Transverse colon (tissue), 4 donors: ENCODE results near the gene ARL4A. TPM values are rescaled to one million over a fixed set of nuclear protein-coding genes. Genes with fewer than 3 reads are reported as not detected.

ENCODE experiments used
- DNase-seq: peaks from one replicate; pipeline ENCODE4 v3.0.0-alpha.2; 2019
- H3K27ac ChIP-seq, 4 donors: fragments of 200-600 bp; sonication (generic); 2 replicates each; pipeline ENCODE4 v1.5.1; 2016 to 2018; ENCODE audit warnings: inconsistent platforms in 4 of 4
- H3K27me3 ChIP-seq: fragments of 200-600 bp; sonication (generic); 2 replicates; pipeline ENCODE4 v1.5.1; 2017; ENCODE audit warnings: inconsistent platforms
- H3K36me3 ChIP-seq, 4 donors: fragments of 200-600 bp; sonication (generic); 2 replicates each; pipeline ENCODE4 v1.5.1; 2017 to 2019; ENCODE audit warnings: inconsistent platforms in 4 of 4
- H3K4me1 ChIP-seq, 4 donors: fragments of 200-600 bp; sonication (generic); 2 replicates each; pipeline ENCODE4 v1.5.1; 2017 to 2020; ENCODE audit warnings: inconsistent platforms in 4 of 4
- H3K4me3 ChIP-seq, 4 donors: fragments of 200-600 bp; sonication (generic); 1 replicate in 1 of 4; 2 replicates in 3 of 4; pipeline versions ENCODE4 v1.5.1 to v1.6.1; 2017 to 2019; ENCODE audit warnings: inconsistent platforms in 4 of 4
- H3K9me3 ChIP-seq, 2 donors: fragments of 200-600 bp; sonication (generic); 2 replicates each; pipeline ENCODE4 v1.5.1; 2017 to 2019; ENCODE audit warnings: inconsistent platforms in 2 of 2
- CTCF ChIP-seq, 5 experiments: fragments of 200-600 bp in 3 of 5; fragments of 450-650 bp in 2 of 5; sonication (generic) in 3 of 5; IDR thresholded peaks; 1 replicate in 2 of 5; 2 replicates in 3 of 5; pipeline ENCODE4 v1.5.1; 2016 to 2017; ENCODE audit warnings: antibody characterized with exemption in 5 of 5, inconsistent platforms in 3 of 5, mild to moderate bottlenecking in 2 of 5, moderate library complexity in 1 of 5
- EP300 ChIP-seq: sonication (generic); formaldehyde crosslinking; IDR thresholded peaks from one replicate; pipeline ENCODE4 v1.6.1; 2017; ENCODE audit warnings: antibody characterized with exemption, low read depth
- POLR2A ChIP-seq: fragments of 450-650 bp; IDR thresholded peaks from one replicate; pipeline ENCODE4 v1.6.1; 2016; ENCODE audit warnings: antibody characterized with exemption, mild to moderate bottlenecking, moderate library complexity
- POLR2AphosphoS5 ChIP-seq, 3 donors: sonication (generic); formaldehyde crosslinking; IDR thresholded peaks; one replicate each; pipeline ENCODE4 v1.6.1; 2016; ENCODE audit warnings: antibody characterized with exemption in 3 of 3
- WGBS, 2 donors: methylation state at CpG; one replicate each; pipeline ENCODE4 v1.1.5; 2018; ENCODE audit warnings: low coverage in 1 of 2; 5-methylcytosine and 5-hydroxymethylcytosine counted together
- in situ Hi-C, 4 donors: fragments of 200-750 bp; cut with MboI; loops; one replicate each; pipeline versions ENCODE4 v1.15.0 to v1.15.1; 2017; ENCODE audit warnings: low sequenced_read_pairs in 3 of 4, low pct_ligation_motif_present in 1 of 4, low pct_unique_long_range_greater_than_20kb in 1 of 4
- intact Hi-C: fragments of 100-400 bp; cut with DNase I; formaldehyde crosslinking; loops from one replicate; pipeline ENCODE4 v1.15.1; 2023; ENCODE audit warnings: low total_unique reads
- total RNA-seq, 4 donors: library from RNA; depleted of rRNA; stranded (reverse); fragments of >200 nt; gene quantifications; one replicate each; pipeline ENCODE4 v1.1.0, GENCODE V29; 2016

Gene ARL4A
- total RNA-seq, 4 donors from 2014 or later = 10.5 to 135 (median 74.9) TPM

GRCh38 chr7:12640299-12641096 is 46.9 kb upstream of the ARL4A start:
- in situ Hi-C loops = loop anchor here in 3 of 4 donors (10.0 to 25.0 kb wide), 2 partner anchors 622 to 624 kb away; no protein-coding TSS in a partner anchor

GRCh38 chr7:12641196-12641595 is 46.2 kb upstream of the ARL4A start:
- WGBS, 2 donors = 87 to 100% methylated on average over 2 to 3 of the region's 3 CpGs
- Histone ChIP-seq H3K27me3 (no peaks in the 10 kb centered on the region), H3K27ac (no peak overlapping the region), H3K4me1 (peaks cover 0 to 13% (median 7%) of the 10 kb centered on the region in 4 donors), H3K4me3 (no peak overlapping the region), H3K9me3 (no peaks in the 10 kb centered on the region), H3K36me3 (no peaks in the 10 kb centered on the region)
- in situ Hi-C loops (loop anchor here in 3 of 4 donors (10.0 to 25.0 kb wide), 2 partner anchors 621 to 624 kb away; no protein-coding TSS in a partner anchor), intact Hi-C loops (no loop called here)
- TF ChIP-seq POLR2A (no peak), POLR2AphosphoS5 (IDR thresholded peaks at IDR 0.05) (no peak), CTCF (IDR thresholded peaks at IDR 0.05) (no peak), EP300 (no peak)
- no peak for DNase-seq

More at GRCh38 chr7:12640299-12641096, 46.9 kb upstream of the ARL4A start:
- no peak overlapping the region for H3K4me3 ChIP-seq
- H3K9me3 ChIP-seq = no peaks in the 10 kb centered on the region
- H3K36me3 ChIP-seq = no peaks in the 10 kb centered on the region
- intact Hi-C loops = no loop called here
- H3K27ac ChIP-seq = no peak overlapping the region
- H3K4me1 ChIP-seq = peaks cover 0 to 13% (median 7%) of the 10 kb centered on the region in 4 donors
- WGBS, 2 donors = 56 to 66% methylated on average over 6 to 7 of the region's 7 CpGs
- TF ChIP-seq POLR2AphosphoS5 (IDR thresholded peaks at IDR 0.05) (no peak), EP300 (no peak), CTCF (IDR thresholded peaks at IDR 0.05) (no peak), POLR2A (no peak)
- H3K27me3 ChIP-seq = no peaks in the 10 kb centered on the region
- DNase-seq = no peak

GRCh38 chr7:12642508-12642907 is 44.9 kb upstream of the ARL4A start:
- no peak for TF ChIP-seq POLR2A
- TF ChIP-seq POLR2AphosphoS5 (IDR thresholded peaks at IDR 0.05) = no peak
- TF ChIP-seq CTCF (IDR thresholded peaks at IDR 0.05) = no peak
- no peak for TF ChIP-seq EP300
- 96 to 100% methylated on average over 1 to 5 of the region's 5 CpGs for WGBS, 2 donors
- Histone ChIP-seq H3K9me3 (no peaks in the 10 kb centered on the region), H3K36me3 (no peaks in the 10 kb centered on the region), H3K27me3 (no peaks in the 10 kb centered on the region), H3K4me1 (peaks cover 0 to 15% (median 7%) of the 10 kb centered on the region in 4 donors), H3K27ac (no peak overlapping the region), H3K4me3 (no peak overlapping the region)
- in situ Hi-C loops (loop anchor here in 3 of 4 donors (10.0 to 25.0 kb wide), 2 partner anchors 620 to 622 kb away; no protein-coding TSS in a partner anchor), intact Hi-C loops (no loop called here)
- DNase-seq = no peak

- TF ChIP-seq POLR2AphosphoS5 (IDR thresholded peaks at IDR 0.05) (no peak), CTCF (IDR thresholded peaks at IDR 0.05) (no peak), POLR2A (no peak), EP300 (no peak)
- DNase-seq = no peak
- in situ Hi-C loops (loop anchor here in 3 of 4 donors (10.0 to 25.0 kb wide), 2 partner anchors 619 to 622 kb away; no protein-coding TSS in a partner anchor), intact Hi-C loops (no loop called here)
- WGBS, 2 donors = 76 to 95% methylated on average over 2 to 3 of the region's 3 CpGs
- H3K4me1 ChIP-seq = peaks cover 0 to 17% (median 4%) of the 10 kb centered on the region in 4 donors
- no peaks in the 10 kb centered on the region for H3K27me3 ChIP-seq
- no peaks in the 10 kb centered on the region for H3K36me3 ChIP-seq
- no peaks in the 10 kb centered on the region for H3K9me3 ChIP-seq
- no peak overlapping the region for H3K27ac ChIP-seq
- no peak overlapping the region for H3K4me3 ChIP-seq
Measured at GRCh38 chr7:12643001-12643643, 44.3 kb upstream of the ARL4A start.
